ENCODE measurements around the gene CD8B2. TPM values are rescaled to one million over a fixed set of nuclear protein-coding genes. Genes with fewer than 3 reads are reported as not detected.
"Not testable (repeated sequence)": the region's sequence is repeated elsewhere in the genome, so short reads cannot be mapped to it uniquely, and the experiment has no call there.

CD8B2 gene
- total RNA-seq, 1 experiment from 2014 or later: not detected

DNA sequence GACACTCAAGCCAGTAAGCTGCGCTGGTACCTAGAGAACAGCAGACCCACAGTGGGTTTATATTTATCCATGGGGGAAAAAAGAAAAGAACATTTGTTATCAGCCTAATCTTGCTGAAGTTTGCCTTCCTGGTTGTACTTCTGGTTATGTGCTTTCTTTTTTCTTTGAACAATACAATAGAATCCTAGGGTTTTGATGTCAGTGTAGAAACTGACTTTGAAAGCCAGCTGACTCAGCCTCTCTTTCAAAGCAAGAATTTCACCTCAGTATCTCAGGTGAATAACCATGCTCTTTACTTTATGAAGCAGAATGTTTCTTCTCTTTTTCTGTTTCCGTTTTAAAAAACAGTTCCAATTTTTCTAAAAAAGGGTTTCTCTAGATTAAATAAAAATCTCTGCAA lies 78.4 kb downstream of the CD8B2 start:
- DNase-seq (ENCODE audit: low read depth): no peak
- in situ Hi-C loops (cut with HindIII; ENCODE audit: low pct_unique_long_range_greater_than_20kb, low sequenced_read_pairs): no loop called here

DNA sequence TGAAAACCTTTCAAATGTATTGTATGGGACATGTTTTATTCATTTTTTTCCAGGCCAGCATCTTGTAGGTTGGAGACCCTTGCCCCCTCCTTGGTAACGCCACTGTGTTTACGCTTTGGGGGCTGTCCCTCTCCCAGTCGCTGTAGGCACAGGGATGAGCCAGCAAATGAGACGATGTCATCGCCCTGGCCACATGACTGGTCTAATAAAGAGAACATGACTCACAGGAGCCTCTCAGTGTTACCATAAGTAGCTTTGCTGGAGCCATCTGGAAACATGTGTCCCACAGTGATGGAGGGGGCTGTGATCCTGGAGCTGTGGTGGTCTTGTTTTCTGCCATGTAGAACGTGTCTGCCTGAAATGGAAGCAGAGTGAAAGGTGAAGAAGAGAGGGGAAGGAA lies 78.9 kb downstream of the CD8B2 start:
- in situ Hi-C loops (cut with HindIII; ENCODE audit: low pct_unique_long_range_greater_than_20kb, low sequenced_read_pairs): no loop called here
- DNase-seq (ENCODE audit: low read depth): peak; percentile 54

DNA sequence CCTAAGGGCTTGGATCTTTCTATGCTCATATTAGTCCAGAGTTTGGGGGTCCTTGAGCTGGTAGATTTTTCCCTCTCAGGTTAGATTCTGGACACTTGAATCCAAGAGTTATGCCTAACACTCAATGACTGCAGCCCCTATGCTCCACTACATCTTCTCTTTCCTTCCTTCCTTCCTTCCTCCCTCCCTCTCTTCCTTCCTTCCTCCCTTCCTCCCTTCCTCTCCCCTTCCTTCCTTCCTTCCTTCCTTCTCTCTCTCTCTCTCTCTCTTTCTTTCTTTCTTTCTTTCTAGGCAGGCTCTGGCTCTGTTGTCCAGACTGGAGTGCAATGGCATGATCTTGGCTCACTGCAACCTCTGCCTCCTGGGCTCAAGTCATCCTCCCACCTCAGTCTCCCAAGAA lies 79.3 kb downstream of the CD8B2 start:
- in situ Hi-C loops (cut with HindIII; ENCODE audit: low pct_unique_long_range_greater_than_20kb, low sequenced_read_pairs); DNase-seq (ENCODE audit: low read depth): not testable (repeated sequence)

DNA sequence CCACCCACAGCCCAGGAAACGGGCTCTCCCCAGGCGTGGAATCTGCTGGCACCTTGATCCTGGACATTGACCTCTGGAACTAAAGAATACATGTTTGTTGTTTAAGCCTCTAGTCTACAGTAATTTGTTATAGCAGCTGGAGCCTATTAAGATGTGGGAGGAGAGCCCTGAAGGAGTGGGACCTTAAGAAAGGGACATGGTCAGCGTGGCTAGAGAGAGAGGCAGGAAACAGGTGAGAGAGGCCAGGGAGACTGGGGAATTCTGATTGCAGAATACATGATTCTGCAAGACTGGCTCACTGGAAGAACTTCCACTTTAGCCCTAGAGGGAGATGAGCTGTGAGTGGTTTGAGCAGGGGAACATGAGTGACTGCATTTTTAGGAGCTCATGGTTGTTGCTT lies 83.2 kb downstream of the CD8B2 start:
- no peak for DNase-seq (ENCODE audit: low read depth)
- in situ Hi-C loops (cut with HindIII; ENCODE audit: low pct_unique_long_range_greater_than_20kb, low sequenced_read_pairs): no loop called here

Other genes with a start within 250 kb of the CD8B2 start
- gene RGPD3, start 19.0 kb upstream of the CD8B2 start, total RNA-seq (2014; rRNA removed; shearing (Covaris generic); ENCODE audit: low replicate concordance): 0.03 and 0.98 TPM in 2 replicates

All from Caki2 (cell line).